GM18519 (cell line): ENCODE measurements around the gene PLD1.
A peak's percentile ranks its signal among the peaks of the same experiment; 100 is the strongest.
"Not testable (repeated sequence)": the region's sequence is repeated elsewhere in the genome, so short reads cannot be mapped to it uniquely, and the experiment has no call there.

Experiments used
- ATAC-seq: cut with Tn5 transposase; IDR thresholded peaks from one replicate; pipeline ENCODE4 v1.9.1; 2021; ENCODE audit warnings: mild to moderate bottlenecking, moderate library complexity; ENCODE audit not compliant: unreplicated experiment, low FRiP score

The PLD1 gene

DNA sequence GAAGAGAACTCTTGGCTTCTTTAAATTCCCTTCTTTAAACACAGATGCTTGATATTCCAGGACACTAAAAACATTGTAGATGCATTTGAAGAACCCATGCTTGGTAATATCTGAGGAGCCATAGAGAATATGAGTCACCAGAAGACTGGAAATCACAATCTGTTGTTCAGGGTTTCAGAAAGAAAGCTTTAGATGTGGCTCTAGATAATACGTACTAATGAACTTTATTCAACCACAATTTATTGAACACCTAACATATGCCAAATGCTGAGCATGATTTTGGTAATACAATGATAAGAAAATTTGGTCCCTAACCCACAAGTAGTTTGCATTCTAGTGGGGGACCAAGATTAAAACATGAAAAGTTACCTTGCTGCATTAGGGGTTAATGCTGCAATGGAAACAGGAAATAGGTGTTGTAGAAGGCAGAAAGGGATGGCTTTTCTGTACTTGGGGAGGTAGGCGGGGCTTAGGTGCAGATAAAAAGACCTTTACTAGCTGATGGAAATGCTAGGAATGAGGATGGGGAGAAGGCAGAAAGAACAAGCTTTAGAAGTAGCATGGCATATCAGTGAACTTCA is 11.6 kb upstream of the PLD1 start:
- ATAC-seq: no peak

DNA sequence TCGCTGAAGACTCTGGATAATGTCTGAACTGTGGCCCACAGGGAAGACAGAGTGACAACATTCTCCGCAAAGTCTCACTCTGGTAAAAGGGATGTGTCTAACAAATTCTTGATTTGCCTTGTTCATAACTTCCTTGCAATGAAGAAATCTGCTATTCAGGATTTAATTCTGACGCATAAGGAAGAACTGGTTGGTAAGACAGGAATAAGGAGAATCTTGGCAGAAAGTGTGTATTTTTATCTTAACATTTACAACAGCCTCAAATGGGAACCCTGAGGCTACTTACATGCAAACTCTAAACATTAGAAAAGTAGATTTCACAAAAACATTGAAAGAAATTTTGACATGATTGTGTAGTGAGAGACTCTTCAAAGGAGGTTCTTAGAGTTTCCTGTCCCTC is 10.8 kb upstream of the PLD1 start:
- no peak for ATAC-seq

DNA sequence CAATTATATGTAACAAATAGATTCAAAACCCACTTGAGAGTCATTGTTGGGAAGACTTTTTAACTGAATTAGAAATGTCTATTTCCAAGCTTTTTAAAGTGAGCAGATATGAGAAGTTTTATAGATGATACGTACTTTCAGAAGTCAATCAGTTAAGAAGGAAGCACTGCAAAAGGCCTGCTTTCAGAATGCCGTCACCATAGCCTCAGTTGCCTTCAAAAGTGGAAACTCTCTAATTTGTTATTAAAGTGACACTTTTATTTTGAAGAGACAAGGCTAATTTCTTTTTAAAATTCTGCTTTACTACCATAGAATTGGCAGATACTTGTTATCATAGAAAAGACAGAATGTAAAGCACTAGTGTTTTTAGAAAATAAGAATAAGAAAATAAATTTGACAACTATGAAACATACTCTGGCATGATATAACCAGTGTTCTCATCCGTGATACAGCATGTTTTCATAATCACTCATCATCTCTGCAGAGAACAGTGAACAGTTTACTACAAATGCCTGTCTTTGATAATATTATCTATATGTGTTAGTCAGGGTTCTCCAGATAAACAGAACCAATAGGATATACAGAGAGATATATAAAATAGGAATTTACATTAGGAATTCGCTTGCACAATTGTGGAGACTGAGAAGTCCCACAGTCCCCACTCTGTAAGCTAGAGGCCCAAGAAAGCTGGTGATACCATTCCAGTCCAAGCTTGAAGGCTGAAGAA is 7.0 kb upstream of the PLD1 start:
- ATAC-seq: no peak

DNA sequence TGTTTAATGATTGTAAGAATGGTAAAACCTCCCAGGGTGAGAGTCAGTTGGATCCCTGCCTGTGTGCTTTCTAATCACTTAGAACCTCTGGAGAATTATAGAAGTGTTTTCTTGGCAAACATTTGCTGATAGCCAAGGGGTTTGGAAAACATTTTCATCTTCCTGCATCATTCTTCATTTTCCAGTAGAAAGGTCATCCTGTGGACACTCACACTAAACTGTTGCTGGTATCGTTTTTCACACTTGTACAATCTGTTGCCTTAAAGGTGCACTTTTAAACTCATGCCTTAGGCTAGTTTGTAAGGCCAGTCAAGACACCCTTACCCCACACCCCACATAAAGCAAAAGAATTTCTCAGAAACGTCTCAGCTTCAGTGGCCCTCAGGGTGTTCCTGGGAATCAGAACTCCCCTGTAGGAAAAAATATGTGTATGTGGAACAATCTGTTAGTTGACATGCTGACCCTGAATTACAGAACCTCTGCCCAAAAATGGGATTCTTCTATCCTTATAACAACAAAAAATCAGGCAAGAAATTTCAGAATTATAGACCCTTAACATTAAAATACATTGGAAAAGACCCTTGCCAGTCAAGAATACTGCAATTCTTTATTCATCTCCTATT is 5.8 kb upstream of the PLD1 start:
- ATAC-seq: no peak

DNA sequence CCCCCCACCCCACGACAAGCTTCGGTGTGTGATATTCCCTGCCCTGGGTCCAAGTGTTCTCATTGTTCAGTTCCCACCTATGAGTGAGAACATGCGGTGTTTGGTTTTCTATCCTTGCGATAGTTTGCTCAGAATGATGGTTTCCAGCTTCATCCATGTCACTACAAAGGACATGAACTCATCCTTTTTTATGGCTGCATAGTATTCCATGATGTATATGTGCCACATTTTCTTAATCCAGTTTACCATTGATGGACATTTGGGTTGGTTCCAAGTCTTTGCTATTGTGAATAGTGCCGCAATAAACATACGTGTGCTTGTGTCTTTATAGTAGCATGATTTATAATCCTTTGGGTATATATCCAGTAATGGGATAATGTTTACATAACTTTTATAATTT is 4.4 kb upstream of the PLD1 start:
- not testable (repeated sequence) for ATAC-seq

DNA sequence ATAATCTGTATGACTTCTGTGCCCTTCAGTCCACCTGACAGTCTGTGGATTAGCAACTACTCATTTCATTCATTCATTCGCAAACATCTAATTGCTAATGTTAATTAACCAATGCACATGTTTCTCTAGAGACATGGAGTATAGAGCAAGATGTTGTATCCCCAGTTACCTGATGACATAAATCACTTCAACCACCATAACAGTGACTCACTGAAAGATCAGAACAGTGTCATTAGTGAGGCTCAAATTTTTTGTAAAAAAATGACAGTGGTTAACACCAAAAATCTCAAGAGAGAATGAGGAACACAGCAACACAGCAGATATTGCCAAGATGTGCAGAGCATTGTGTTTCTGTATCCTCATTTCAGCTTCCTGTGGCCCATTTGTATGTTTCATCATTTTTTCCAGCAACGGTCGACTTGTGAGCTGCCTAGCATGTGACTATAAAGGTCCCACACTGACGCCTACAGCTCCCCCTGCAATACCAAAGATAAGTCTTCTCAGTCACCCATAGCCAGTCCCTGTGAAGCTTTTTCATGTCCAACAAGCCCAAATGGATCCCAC is 3.7 kb upstream of the PLD1 start:
- no peak for ATAC-seq

DNA sequence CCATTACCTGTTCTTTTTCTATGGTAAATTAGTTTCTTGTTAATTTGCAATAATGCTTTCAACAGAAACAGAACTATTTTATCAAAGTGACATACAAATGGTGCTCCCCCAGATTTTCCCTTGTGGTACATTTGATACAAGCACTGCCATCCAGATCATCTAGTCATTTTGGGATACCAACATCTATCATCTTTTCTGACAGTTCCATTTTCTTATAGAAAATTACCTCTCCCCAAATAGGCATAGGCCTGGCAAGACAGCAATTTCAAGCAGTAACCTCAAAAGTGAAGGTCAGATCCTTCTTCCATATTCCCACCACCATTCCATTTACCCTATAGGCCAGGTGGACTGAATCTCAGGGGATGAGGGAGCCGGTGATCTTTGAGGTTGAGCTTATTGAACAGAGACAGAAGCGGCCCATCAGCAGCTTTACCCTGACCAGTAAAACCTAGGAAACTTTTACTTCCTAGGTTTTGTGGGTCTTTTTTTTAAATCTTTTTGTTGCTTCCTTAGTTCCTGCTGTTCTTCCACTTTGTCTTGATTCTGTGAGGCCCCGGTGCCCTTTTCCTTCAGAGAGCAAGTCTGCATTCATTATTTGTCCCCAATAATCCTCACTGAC is 3.1 kb upstream of the PLD1 start:
- ATAC-seq: no peak

DNA sequence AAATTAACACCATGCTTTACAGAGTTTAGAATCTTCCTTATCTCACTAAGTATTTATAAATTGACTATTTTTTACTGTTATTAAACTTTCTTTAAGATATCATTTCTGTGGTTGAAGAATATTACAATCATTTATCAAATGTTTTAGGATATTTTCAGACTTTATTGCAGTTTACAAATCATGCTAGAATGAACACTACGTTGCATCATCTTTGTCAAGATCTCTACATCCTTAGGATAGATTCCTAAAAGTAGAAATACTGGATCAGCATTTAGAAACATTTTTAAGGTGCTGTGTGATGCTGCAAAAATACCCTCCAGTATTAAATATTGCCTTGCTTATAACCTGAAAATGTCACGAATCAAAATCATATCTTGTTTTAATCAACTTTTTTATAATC is 2.5 kb upstream of the PLD1 start:
- no peak for ATAC-seq

DNA sequence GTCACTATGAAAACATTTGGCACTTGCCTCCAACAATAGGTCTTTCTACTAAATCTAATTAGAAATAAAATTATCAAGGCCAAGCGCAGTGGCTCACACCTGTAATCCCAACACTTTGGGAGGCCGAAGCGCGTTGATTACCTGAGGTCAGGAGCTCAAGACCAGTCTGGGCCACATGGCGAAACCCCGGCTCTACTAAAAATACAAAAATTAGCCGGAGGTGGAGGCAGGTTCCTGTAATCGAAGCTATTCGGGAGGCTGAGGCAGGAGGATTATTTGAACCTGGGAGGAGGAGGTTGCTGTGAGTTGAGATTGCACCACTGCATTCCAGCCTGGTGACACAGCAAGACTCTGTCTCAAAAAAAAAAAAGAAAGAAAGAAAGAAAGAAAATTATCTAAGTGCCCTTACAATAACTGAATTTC is 1.6 kb upstream of the PLD1 start:
- no peak for ATAC-seq

DNA sequence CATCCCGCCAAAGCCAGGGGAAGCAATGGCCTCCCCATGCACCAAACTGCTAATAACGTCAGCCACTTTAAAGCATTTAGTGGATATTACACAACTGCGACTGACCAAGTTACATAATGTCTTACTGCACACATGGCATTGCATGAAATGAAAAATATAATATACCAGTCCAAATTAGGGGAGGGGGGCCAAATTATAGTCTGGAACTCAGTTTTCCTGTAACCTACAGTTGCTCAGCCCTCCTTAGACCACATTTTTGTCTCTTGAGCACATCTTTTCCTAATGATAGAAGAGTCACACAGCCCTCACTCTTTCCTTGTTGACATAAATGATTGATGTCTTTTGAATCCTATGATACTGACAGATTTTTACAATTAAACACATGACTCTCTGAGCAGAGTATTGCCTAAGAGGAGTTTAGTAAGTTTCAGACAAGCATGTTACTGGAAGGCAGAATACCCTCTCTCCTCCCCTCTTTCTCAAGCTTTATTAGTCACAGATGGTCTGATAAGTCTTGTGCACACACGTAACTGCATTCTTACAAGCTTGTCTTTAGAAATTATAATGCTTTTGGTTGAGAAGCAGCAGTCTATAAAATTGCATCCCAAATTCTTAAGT is 1.1 kb upstream of the PLD1 start:
- no peak for ATAC-seq

DNA sequence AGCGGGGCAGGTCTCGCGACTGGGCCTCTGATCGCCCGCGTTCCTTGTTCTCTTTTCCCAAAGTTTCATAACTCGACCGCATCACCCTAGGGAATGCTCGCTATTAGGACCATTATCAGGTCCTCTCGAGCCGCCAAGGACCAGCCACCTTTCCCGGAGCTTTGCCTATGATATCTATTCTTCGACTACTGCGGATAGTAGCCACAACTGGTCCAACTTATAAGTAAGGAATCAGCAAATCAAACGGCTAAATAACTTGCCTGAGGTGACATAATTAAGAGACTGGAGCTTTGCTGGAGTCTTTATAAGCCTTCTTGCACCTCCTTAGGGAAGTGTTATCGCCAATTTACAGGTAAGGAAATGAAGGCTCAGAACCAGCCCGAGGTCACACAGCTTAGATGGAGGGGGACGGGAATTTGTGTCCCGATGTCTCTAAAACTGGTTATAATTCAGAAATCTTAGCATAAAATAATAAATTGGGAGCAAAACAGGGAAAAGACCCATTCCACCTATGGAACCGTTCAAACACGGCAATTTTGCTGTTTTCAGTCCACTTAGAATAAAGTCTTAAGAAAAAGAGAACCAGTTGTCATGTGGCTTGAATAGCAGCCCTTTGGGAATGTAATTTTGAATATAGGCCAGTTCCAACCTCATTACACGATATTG is 479 bp upstream of the PLD1 start:
- no peak for ATAC-seq

DNA sequence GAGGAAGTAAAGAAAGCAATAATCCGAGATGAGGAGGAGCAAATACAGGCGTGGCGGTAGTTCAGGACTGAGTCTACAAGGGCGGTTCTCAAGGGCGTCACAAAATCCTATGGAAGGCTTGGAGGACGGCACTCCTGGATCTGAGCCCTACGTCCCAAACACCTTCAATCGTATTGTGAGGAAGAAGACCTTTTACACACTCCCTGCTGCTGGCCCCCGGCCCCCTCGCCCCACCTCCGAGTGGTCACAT is 747 bp downstream of the PLD1 start:
- ATAC-seq: peak; percentile 24

DNA sequence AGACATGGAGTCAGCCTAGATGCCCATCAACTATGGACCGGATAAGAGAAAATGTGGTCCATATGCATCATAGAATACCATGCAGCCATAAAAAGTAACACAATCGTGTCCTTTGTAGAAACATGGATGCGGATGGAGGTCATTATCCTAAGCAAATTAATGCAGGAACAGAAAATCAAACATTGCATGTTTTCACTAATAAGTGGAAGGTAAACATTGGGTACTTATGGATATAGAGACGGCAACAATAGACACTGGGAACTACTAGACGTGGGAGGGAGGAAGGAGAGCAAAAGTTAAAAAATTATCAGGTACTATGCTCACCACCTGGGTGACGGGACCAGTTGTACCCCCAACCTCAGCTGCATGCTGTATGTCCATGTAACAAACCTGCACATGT is 2.5 kb downstream of the PLD1 start:
- no peak for ATAC-seq

DNA sequence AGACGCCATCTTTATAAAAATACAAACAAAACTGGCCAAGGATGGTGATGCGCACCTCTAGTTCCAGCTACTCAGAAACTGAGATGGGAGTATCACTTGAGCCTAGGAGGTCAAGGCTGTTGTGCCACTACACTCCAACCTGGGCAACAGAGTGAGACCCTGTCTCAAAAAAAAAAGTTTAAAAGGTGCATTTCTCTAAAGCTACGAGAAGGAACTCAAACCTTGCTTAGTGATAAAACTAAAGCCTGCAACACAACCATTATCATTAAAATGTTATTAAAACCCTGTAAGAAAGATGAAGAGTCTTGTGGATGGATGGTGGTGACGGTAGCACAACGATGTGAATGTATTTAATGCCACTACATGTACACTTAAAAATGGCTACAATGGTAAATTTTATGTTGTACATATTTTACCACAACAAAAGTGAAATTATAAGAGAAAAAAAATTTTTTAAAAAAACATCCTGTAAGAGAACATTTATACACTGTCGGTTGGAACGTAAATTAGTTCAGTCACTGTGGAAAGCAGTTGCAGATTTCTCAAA is 3.1 kb downstream of the PLD1 start:
- ATAC-seq: no peak

DNA sequence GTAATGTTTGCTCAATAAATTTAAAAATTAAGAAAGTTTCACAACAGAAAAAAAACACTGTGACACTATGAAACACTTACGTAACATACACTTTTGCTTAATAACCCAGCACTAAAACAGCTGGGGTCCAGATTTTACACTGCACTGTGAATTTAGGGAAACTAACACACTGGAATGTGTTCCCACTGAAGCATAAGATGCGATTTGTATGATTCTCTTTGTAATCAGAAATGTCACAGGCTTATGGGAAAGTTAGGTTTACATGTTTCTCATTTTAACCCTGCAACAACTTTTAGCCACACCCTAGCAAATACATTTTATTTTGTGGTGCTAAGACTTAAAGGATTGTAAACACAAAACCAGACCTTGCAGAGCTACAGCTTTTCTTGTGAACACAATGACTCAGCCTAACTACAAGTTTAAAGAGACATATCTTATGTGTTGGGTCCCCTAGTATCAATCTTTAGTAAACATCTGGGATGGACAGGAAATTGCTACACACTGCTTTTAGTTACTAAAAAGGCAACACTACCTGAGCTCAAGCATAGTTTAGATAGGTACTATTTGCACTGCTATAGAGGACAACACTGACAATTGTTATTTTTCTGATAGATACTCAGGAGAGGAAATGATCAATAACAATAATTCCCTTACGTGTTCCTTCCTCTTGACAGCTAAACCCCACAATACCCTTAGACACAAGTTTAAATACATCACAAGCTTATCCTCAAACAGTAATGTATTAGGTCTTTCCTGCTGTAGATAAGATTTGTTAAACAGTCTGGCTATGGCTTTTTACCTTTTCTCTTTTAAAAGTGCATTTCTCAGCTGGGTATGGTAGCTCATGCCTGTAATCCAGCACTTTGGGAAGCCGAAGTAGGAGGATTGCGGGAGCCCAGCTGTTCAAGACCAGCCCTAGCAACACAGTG is 3.8 kb downstream of the PLD1 start:
- ATAC-seq: no peak

DNA sequence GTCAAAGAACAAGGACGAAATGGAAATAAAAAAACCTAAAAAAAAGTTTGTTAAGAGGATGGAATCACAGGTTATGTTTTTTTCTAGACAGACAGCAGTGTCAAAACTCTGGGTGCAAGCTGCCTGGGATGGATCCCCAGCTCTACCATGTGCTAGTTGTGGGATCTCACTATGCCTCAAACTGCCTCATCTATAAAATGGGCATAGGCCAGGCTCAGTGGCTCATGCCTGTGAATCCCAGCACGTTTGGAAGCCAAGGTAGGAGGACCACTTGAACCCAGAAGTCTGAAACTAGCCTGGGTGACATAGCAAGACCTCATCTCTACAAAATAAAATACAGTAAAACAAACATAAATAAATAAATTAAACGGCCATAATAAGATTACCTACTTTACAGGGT is 4.6 kb downstream of the PLD1 start:
- no peak for ATAC-seq

DNA sequence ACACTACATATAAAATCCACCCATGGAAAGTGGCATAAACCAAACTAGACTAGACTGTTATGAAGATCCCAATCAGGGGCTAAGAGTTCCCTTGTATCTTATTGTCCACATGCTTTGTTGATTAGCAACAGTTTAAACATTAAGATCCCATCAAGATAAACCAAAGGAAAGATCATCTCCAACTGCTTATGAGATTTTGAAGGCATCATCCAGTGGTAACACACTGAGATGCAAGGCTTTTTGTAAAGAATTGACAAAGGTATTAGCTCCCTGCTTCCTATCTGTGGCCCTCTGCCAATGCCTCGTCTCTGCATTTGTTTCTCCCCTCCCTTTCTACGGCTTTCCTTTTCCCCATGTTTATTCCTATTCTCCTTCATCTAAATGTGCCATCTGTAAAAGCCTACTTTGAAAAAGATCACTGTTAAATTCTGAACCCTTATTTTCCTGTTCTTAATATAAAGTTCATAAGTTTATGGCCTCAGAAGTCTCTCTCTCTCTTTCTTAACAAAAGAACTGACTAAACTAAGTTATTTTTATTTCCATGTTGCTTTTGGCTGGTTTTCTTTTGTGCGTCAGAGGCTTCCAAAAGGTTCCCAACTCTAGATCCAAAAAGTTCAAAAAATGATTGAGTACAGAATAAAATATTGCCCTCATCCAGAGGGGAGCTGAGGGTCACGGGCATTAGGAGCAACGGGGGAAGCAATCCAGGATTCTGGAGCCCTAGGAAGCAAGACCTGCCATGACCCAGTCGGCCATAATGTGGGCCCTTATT is 5.5 kb downstream of the PLD1 start:
- ATAC-seq: no peak

DNA sequence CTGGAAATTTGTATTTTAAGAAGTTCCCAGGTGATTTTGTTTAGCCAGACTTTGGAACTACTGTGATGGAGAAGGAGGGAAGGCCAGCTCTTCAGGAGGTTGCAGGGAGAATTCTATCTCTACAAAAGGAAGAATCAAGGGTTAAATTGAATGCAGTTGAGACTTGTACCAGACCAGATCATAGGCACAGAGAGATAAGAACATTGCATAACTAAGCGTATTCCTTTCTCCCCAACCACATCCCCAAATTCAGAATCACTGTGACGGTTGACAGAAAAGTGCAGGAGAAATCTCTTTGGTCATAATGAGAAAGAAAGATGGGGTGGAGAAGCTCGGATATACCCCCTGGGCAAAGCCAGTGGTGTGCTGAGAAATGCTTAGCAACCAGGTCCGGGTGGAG is 7.2 kb downstream of the PLD1 start:
- ATAC-seq: no peak

DNA sequence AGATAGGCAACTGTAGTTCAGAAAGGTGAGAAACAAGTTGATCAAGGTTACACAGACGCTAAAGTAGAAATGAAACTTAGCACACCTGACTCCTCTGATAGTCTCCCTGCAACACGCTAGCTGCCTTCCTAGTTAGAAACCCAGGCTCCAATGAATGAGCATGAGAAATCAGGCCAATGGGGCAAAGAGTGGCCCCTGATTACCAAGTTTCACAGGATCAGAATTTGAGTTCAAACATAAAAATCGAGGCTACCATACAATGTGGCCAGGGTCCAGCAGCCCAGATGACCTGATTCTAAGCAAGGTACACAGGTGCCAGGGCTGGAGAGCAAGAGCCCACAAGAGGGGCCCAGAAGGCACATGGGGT is 7.7 kb downstream of the PLD1 start:
- no peak for ATAC-seq
